GM18502 (cell line): Measurements from ENCODE around the gene PPP1R14B.
"Not testable (repeated sequence)": the region's sequence is repeated elsewhere in the genome, so short reads cannot be mapped to it uniquely, and the experiment has no call there.

Experiments
- ATAC-seq: cut with Tn5 transposase; IDR thresholded peaks from one replicate; pipeline ENCODE4 v1.9.1; 2021; ENCODE audit warnings: mild to moderate bottlenecking; ENCODE audit not compliant: unreplicated experiment, poor library complexity

PPP1R14B gene

DNA sequence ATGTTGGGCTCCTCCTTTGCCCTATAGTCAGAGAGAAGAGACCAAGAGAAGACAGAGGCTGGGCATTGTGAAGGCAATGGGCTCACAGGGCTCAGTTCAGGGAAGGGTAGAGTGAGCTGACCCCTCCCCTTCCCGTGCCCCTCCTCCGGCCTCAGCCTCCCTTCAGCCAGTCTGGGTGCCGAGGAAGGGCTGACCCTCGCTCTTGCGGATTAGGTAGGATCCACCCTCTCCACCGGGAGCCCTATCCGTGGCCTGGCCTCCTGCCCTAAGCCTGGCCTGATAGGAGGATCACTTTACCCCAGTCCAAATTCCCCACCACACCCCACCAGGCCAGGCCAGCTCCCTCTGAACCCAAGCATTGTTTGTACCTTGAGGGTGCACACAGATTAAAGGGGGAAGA, 1.8 kb upstream of the PPP1R14B start:
- no peak for ATAC-seq

DNA sequence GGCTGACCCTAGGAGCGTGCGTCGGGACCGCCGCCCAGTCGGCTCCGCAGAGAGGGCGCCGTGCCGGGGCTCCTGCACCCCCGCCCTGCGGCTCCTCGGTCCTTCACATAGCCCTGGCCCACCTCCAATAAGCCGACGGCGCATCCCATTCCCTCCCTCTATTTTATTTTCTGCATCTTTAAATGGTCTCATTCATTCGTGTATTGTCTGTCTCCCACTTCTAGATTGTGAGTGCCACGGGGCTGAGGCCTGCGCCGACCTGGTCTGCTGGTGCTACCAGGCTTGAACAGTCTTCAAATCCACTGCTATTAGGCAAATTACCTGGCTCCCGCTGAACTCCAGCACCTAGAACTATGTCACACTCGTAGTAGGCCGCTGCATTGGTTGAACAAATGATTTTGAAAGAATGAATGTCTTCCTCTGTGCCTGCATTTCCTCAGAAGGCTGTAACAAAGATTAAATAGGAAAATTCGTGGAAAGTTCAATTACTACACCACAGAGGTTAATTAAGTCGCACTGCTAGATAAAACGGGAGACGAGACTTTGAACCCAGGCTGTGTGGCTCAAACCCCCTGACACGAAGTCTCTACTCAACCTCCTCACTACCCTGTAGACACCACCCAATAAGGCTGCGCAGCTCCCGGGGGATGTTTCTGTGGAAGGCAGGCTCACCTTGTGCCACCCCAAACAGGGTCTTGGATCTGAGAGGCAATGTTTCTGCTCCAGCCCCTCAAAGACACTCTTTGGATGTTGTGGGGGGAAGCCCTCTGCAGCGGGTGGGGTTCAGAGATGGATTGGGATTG, 1.2 kb upstream of the PPP1R14B start:
- no peak for ATAC-seq

DNA sequence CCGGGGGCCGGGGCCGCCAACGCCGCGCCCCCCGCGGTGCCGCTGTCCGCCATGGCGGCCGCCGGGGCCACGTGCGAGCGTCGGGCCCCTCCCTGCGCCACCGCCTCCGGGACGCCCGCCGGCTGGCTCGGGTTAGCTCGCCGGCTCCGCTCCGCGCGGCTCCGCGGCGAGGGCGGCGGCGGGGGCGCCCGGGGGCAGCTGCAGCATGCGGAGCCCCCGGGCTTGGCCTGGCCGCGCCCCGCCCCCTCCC, 197 bp downstream of the PPP1R14B start:
- not testable (repeated sequence) for ATAC-seq

DNA sequence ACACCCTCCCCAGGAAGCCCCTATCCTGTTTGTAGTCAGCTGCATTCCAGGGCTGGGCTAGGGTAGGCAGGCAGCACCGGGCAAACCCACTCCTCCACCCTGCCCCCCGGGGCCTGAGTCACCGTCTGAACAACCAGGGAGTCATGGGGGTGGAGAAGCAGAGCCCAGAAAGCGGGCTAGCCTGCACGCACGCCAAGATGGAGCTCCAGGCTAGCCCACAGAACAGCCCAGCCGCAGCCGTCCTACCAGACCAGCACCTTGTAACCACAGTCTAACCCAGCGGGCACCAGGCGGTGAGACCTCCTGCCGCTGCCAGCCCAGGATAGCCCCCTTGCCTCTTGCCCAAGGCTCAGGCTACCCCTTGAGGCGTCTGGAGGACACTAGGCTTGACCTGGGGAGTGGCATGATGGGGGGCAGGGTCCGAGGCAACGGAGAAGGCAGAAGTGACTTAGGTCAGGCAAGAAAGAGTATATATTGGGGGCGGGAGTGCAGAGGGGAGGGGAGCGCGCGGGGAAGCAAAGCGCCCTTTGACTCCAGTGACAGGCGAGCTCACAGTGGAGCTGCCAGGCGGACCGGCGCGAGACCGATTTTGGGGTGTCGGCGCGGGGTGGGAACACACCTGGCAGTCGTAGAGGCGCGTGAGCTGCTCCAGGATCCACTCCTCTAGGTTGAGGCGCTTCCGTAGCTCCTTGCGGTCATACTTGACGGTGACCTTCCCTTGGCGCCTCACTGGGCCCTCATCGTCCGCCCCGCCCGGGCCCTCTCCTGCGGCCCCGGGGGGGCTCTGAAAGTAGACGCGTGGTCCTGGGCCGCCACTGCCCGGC, 734 bp downstream of the PPP1R14B start:
- ATAC-seq, result no peak

DNA sequence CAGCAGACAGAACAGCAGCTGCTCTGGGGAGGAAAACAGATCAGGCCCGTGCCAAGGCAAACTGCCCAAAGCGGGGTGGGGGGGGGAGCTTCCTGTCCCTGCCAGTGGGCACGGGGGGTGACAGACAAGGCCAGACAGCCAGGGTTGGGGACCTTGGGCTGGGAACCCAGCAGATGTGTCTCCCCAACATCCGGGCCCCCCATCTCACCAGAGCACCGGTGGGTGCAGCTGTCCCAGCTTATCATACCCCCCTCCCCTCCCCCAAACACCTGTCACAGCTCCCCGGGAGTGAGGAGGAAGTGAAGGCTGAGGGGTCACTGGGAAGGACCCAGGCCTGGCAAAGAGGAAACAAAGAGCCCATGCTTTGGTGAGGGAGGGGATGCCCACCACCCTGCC, 1.3 kb downstream of the PPP1R14B start:
- ATAC-seq, result no peak

DNA sequence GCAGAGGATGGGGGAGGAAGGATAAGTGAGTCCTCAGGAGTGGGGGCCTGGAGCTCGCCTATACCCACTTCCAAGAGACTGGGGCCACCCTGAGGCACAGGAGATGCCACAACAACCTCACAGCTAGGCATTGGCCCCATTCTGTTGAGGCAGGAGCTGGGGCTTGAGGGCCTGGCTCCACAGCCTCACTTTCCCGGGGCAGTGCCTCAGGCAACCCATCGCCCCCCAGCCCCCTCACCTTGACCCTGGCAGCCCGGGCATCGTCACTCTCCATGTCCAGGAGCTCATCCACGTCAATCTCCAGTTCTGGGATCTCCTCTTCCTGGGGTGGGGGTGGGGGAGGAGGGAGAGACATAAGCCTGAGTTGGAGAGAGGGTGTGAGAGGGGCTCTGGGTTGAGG, 1.8 kb downstream of the PPP1R14B start:
- no peak for ATAC-seq

DNA sequence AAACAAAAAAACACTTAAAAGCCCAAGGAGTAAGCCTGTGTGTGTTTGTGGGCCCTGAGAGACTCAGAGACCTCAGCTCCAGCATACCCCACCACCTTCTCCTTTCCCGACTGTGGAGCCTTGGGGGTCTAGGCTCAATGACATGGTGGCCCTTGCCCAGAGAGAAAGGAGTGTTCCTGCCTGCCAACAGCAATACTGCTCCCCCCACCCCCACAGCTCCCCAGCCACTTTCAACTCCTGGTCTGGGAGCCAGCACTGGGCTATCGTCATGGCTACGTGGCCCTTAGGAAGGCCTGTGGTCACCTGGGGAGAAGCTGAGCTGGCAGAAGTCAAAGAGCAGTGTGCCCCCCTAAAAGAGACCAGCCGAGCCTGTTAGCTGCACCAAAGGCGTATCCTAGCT, 2.6 kb downstream of the PPP1R14B start:
- ATAC-seq, result no peak

DNA sequence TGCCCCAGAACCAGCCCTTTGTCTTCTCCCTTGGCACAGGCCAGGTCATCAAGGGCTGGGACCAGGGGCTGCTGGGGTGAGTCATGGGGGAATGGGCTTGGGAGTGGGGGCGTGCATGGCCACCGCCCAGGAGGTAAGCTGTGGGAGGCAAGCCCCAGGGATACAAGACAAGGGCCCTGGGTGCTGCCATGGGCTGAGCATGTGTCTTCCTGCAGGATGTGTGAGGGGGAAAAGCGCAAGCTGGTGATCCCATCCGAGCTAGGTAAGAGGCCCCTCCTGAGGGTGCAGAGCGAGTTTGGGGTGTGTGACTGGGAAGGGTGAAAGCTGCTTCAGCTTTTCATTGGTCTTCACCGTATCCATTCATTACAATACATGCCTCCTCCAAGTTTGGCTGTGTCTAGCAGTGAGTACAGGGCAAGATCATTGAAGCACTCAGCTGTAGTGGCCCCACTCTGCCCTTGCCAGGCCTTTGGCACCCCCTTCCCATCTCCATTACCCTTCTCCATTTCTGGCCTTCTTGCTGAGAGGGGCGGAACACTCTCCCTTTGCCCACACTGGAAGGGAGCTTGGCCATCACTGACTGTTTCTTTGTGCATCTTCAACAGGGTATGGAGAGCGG, 3.4 kb downstream of the PPP1R14B start:
- no peak for ATAC-seq

DNA sequence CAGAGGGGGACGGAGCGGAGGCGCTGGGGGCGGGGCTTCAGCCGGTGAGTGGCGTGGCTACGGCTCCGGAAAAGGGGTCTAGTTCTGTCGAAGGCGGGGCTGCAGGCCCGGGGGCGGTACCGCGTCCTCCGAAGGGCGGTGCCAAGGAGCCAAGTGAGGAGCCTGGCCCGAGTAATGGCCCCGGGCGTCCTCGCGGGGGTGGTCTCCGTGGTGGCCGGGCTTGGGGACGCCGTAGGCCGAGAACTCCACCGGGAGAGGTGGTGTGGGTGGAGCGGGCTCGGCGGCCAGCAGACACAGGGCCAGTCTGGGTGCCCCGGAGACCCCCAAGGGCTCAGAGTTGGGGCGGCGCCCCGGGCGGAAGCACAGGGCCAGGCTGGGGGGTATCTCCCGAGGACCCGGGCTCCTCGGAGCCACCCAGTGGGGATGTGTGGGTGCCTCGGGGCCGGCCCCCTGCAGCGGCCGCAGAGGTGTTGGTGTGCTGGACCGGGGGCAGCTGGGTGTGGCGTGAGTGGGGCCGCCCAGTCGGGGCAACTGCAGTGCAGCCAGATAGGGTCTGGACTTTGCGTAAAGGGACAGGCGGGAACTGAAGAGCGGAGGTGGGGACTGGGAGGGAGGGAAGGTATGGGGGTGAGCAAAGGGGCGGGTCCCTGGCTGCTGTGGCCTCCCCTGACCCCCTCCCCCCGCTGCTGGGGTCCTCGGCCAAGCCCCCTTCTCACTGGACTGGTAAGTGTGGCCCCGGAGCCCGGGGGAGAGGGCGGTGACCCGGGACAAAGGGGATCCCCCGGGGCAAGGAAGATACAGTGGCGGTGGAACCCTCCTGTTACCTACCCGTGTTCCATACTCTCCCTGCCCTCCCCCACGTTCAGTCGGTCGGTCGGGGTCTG, 5.0 kb downstream of the PPP1R14B start:
- peak; percentile 58 for ATAC-seq

DNA sequence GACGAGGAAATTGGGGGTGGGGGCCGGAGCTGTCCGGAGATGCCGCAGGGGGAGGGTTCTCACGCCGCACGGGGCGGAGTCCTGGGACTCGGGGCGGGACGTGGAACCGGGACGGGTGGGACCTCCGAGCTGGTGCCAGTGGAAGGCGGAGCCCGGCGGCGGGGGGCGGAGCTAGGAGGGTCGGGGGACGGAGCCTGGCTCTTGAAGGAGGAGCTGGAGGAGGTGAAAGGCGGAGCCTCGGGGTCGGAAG, 5.6 kb downstream of the PPP1R14B start:
- ATAC-seq, result peak; percentile 60

DNA sequence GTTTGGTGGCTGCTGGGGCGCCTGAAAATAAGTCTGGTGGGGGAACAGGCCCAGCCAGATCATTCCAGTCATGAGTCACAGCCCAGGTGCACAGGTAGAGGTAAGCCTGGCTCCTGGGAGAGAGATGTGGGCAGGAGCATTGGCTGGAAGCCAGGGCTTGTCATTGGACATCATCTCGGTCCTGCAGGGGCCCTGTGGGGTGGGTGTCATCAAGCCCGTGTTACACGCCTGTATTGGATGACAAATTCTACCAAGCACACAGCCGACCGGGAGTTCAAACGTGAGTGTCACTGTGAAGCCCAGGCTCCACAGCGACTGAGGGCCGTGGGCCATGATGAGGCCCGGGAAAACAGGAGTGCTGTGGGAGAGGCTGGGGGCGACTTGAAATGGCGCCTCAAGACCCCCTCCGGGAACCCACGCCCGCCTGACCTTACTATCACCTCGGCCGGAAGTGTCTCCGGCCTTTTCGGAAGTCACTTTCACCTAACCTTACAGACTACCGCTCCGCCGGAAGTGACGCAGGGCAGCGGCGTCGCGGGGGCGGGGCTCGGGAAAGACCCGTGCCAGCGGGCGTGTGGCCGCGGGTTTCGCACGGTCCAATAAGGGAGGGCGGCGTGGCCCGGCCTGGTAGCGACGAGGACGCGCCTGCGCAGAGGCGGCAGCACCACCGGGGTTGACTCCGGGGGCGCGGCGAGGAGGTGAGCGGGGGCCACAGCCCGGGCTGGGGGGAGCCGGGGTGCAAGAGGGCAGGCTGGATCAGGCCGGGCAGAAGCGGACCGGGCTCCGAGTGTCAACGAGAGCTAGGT, 6.1 kb downstream of the PPP1R14B start, which contains the start of gene FKBP2:
Gene FKBP2, plus strand, starts transcription at position 661 of the 806 bp plus-strand sequence. CDS start 1,293 bp downstream, outside the sequence.
- ATAC-seq, result peak; percentile 53

DNA sequence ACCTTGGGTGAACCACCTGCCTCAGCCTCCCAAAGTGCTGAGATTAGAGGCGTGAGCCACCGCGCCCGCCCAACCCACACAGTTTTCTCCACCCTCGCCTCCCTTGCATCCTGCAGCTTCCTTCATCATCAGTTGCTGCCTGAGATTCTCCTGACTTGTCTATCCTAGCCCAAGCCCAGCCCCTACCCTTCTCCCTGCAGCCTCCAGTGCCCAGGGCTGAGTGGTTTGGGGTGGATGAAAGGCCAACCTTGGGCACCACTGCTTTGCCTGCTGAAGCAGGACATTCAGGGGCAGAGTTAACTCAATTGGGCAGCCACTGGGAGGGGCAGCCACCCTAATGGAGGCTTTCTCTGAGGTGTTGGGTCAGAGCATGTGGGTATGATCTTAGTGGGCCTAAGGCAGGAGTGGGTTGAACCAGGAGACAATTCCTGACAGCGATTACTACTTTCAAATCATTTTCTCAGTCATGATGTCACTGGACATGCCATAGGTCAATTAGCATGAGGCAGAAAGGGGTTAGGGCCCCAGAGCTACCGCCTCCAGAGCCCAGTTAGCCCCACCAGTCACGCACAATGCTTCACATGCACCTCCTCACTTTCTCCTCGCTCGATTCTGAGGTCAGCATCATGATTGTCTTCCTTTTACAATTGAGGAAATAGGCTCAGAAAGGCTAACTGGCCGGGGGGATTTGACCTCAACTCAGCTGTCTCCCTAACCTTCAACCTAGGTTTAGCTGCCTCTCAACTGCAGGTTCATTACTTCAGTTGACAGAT, 6.9 kb downstream of the PPP1R14B start:
- peak; percentile 9 for ATAC-seq

DNA sequence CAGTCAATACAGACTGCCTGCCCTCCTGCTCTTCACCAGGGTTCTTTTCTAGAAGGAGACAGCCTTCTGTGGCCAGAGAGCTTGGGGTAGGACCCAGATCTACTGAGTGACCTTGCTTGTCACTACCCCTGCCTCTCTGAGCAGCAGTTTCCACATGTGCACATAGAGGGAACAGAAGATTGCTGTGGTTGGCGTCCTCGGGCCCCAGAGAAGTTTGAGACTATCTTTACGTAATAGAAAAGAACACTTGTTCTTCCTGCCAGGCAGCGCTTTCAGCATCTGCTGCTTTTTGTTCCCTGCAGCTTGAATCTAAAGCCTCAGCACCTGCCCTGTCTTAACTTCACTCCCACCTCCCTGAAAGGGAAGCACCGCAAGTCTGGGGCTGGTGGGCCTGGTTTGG, 7.7 kb downstream of the PPP1R14B start:
- no peak for ATAC-seq

DNA sequence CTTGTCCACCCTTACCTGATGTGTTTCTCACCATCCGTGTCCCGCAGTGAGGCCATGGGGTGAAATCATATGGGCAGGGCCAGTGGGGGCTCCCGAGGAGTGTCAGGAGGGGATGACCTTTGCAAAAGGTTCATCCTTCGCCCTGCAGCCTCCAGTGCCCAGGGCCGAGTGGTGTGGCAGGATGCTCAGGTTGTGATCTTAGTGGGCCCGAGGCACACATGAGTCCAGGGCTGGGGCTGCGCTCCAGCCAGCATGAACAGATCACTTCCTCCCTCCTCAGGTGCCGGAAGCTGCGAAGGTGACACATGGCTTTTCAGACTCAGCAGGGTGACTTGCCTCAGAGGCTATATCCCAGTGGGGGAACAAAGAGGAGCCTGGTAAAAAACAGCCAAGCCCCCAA, 8.7 kb downstream of the PPP1R14B start:
- ATAC-seq, result no peak

DNA sequence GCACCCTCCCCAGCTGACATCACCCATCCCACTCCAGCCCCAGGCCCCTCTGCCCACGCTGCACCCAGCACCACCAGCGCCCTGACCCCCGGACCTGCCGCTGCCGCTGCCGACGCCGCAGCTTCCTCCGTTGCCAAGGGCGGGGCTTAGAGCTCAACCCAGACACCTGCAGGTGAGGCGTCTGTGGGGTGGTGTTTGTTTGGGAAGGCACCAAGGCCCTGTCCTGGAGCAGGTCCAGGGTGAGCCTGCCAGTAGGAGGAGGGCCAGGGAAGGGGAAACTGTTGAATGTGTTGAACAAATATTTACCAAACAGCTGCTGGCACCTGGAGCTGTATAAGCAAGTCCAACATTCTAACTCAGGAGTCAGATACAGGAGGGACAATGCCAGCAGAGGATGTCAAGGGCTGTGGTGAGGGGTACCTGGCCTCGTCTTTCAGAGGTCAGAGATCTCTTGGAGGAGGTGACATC, 9.2 kb downstream of the PPP1R14B start:
- no peak for ATAC-seq

DNA sequence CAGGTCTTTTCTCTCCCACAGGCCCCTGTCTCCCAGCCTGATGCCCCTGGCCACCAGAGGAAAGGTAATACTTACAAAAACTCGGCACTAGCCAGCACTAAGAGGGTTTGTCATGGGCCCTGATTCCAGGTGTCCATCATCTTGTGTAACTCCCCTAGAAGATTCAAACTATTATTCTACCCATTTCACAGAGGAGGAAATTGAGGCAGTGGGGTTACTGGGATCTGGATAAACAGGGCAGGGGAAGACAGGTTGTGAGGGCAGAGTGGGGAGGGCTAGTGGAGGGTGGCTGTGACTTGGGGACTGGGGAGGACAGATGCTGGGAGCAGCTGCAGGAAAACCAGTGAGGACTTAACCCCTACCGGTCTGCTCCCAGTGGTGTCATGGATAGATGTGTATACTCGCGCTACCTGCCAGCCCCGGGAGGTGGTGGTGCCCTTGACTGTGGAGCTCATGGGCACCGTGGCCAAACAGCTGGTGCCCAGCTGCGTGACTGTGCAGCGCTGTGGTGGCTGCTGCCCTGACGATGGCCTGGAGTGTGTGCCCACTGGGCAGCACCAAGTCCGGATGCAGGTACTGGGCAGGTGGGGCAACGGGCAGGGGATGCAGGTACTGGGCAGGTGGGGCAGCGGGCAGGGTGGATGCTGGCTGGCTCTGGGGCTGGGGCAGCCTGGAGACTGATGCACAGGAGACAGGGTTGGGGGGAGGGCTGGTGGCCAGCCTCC, 11.1 kb downstream of the PPP1R14B start:
- ATAC-seq, result no peak

DNA sequence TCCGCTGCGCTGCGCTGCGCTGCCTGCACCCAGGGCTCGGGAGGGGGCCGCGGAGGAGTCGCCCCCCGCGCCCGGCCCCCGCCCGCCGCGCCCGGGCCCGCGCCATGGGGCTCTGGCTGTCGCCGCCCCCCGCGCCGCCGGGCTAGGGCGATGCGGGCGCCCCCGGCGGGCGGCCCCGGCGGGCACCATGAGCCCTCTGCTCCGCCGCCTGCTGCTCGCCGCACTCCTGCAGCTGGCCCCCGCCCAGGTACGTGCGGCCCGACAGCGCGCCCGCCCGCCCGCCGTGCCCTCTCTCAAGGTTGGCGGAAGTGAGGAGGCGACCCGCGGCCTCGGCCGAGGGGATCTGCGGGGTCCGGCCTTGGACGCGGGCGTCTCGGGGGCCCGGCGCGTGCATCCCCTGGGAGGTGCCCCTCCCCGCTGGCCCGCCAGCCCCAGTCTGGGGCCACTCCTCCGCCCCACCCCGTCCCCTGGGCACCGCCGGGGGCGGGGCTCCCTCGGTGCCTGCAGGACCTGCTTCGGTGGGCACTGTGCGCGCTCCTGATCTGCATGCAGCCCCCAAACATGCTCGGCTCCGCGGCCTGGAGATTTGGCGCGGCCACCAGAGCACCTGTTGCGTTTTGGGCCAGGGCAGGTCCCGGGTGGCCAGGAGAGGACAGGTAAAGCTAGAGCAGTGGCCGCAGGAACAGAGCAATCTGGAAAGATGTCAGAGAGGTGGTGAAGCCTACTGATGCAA, 11.9 kb downstream of the PPP1R14B start:
- peak; percentile 27 for ATAC-seq
